Liver (tissue), 9 donors: ENCODE measurements around the gene DHH. TPM values are rescaled to one million over a fixed set of nuclear protein-coding genes. Genes with fewer than 3 reads are reported as not detected.
A peak's percentile ranks its signal among the peaks of the same experiment; 100 is the strongest.

ENCODE experiments used
- DNase-seq: peaks from one replicate; pipeline ENCODE4 v3.0.0-alpha.2; 2017; ENCODE audit warnings: low spot score
- H3K27ac ChIP-seq, 2 donors: one replicate each; pipeline ENCODE4 v1.7.0; 2013; ENCODE audit warnings: inconsistent platforms in 2 of 2, low read length in 2 of 2, control low read depth in 1 of 2, low read depth in 1 of 2, mild to moderate bottlenecking in 1 of 2
- H3K27me3 ChIP-seq, 4 donors: one replicate each; pipeline versions ENCODE4 v1.6.1 to v1.7.0; 2013; ENCODE audit warnings: low read length in 3 of 4, inconsistent platforms in 1 of 4, mild to moderate bottlenecking in 1 of 4, moderate library complexity in 1 of 4; ENCODE audit not compliant: control insufficient read depth in 4 of 4, insufficient read depth in 4 of 4
- H3K36me3 ChIP-seq, 4 donors: one replicate each; pipeline versions ENCODE4 v1.6.1 to v1.7.0; 2013; ENCODE audit warnings: low read length in 3 of 4, mild to moderate bottlenecking in 3 of 4, low read depth in 1 of 4, moderate library complexity in 1 of 4; ENCODE audit not compliant: control insufficient read depth in 4 of 4, insufficient read depth in 3 of 4
- H3K4me1 ChIP-seq, 4 donors: one replicate each; pipeline versions ENCODE4 v1.6.1 to v1.7.0; 2013; ENCODE audit warnings: low read length in 3 of 4, mild to moderate bottlenecking in 3 of 4, moderate library complexity in 1 of 4; ENCODE audit not compliant: control insufficient read depth in 4 of 4, insufficient read depth in 4 of 4
- H3K4me3 ChIP-seq, 3 donors: one replicate each; pipeline versions ENCODE4 v1.6.1 to v1.7.0; 2013; ENCODE audit warnings: low read length in 3 of 3, control low read depth in 1 of 3, low read depth in 1 of 3, mild to moderate bottlenecking in 1 of 3
- H3K9ac ChIP-seq, 2 donors: one replicate each; pipeline ENCODE4 v1.7.0; 2013; ENCODE audit warnings: low read length in 2 of 2, mild to moderate bottlenecking in 2 of 2, moderate library complexity in 2 of 2, control low read depth in 1 of 2, low read depth in 1 of 2
- H3K9me3 ChIP-seq, 4 donors: one replicate each; pipeline versions ENCODE4 v1.6.1 to v1.7.0; 2013; ENCODE audit warnings: low read length in 3 of 4; ENCODE audit not compliant: control insufficient read depth in 4 of 4
- EGR1 ChIP-seq, 2 donors: IDR thresholded peaks; 2 replicates each; pipeline ENCODE4 v1.6.1; 2016 to 2018; ENCODE audit warnings: antibody characterized with exemption in 2 of 2, low read depth in 2 of 2
- FOXA1 ChIP-seq: IDR thresholded peaks from 2 replicates; pipeline ENCODE4 v1.6.1; 2016; ENCODE audit warnings: antibody characterized with exemption
- FOXA2 ChIP-seq: IDR thresholded peaks from 2 replicates; pipeline ENCODE4 v1.6.1; 2016; ENCODE audit warnings: antibody characterized with exemption
- GABPA ChIP-seq, 2 donors: IDR thresholded peaks in 1 of 2; conservative IDR thresholded peaks in 1 of 2; 2 replicates each; pipeline ENCODE4 v1.6.1; 2016; ENCODE audit warnings: antibody characterized with exemption in 2 of 2, mild to moderate bottlenecking in 1 of 2, moderate library complexity in 1 of 2
- HNF4A ChIP-seq, 2 donors: conservative IDR thresholded peaks; 2 replicates each; pipeline ENCODE4 v1.6.1; 2016; ENCODE audit warnings: antibody characterized with exemption in 2 of 2, mild to moderate bottlenecking in 2 of 2
- HNF4G ChIP-seq: IDR thresholded peaks from 2 replicates; pipeline ENCODE4 v1.6.1; 2016; ENCODE audit warnings: antibody characterized with exemption
- JUND ChIP-seq, 2 donors: IDR thresholded peaks; 2 replicates each; pipeline ENCODE4 v1.6.1; 2016; ENCODE audit warnings: antibody characterized with exemption in 2 of 2
- NR2F2 ChIP-seq: IDR thresholded peaks from 2 replicates; pipeline ENCODE4 v1.6.1; 2016; ENCODE audit warnings: antibody characterized with exemption
- RAD21 ChIP-seq, 2 donors: IDR thresholded peaks; 2 replicates each; pipeline ENCODE4 v1.6.1; 2016; ENCODE audit warnings: antibody characterized with exemption in 2 of 2, mild to moderate bottlenecking in 2 of 2
- RXRA ChIP-seq, 2 donors: IDR thresholded peaks; 2 replicates each; pipeline ENCODE4 v1.6.1; 2017 to 2018; ENCODE audit warnings: antibody characterized with exemption in 2 of 2, mild to moderate bottlenecking in 1 of 2
- SP1 ChIP-seq: IDR thresholded peaks from 2 replicates; pipeline ENCODE4 v1.6.1; 2018; ENCODE audit warnings: antibody characterized with exemption, mild to moderate bottlenecking
- TAF1 ChIP-seq: conservative IDR thresholded peaks from 2 replicates; pipeline ENCODE4 v1.6.1; 2016; ENCODE audit warnings: antibody characterized with exemption, mild to moderate bottlenecking
- YY1 ChIP-seq: IDR thresholded peaks from 2 replicates; pipeline ENCODE4 v1.6.1; 2016; ENCODE audit warnings: antibody characterized with exemption, mild to moderate bottlenecking
- WGBS: extraction: QIAGEN DNeasy Blood & Tissue Kit; methylation state at CpG from one replicate; pipeline ENCODE4 v1.1.7; 2013; 5-methylcytosine and 5-hydroxymethylcytosine counted together
- polyA plus RNA-seq, 2 donors: library from polyadenylated mRNA; stranded (reverse) in 1 of 2; unstranded in 1 of 2; fragments of 200-250 nt in 1 of 2; fragments of >200 nt in 1 of 2; fragmentation: Nextera tagmentation in 1 of 2; extraction: Ambion mirVana in 1 of 2; gene quantifications; one replicate each; pipeline versions ENCODE4 v1.2.1 to v1.2.3, GENCODE V29; 2013 to 2015
- total RNA-seq, 2 donors: library from RNA; depleted of rRNA; stranded (reverse); fragments of >200 nt; gene quantifications; one replicate each; pipeline ENCODE4 v1.2.3, GENCODE V29; 2014
- TF ChIP-seq, protein P1 (sequence below): IDR thresholded peaks from 2 replicates; pipeline ENCODE4 v1.6.1; 2016; ENCODE audit warnings: antibody characterized with exemption
- TF ChIP-seq, protein P2 (sequence below): IDR thresholded peaks from 2 replicates; pipeline ENCODE4 v1.6.1; 2016; ENCODE audit warnings: antibody characterized with exemption
- TF ChIP-seq, protein P3 (sequence below): fragments of 150-350 bp; IDR thresholded peaks from 2 replicates; pipeline ENCODE4 v1.5.1; 2017; ENCODE audit warnings: improper control_type of control experiment, low read depth, low read length; ENCODE audit not compliant: missing input control
- TF ChIP-seq, protein P4 (sequence below): IDR thresholded peaks from 2 replicates; pipeline ENCODE4 v1.6.1; 2016; ENCODE audit warnings: antibody characterized with exemption, mild to moderate bottlenecking
- TF ChIP-seq, protein P5 (sequence below): IDR thresholded peaks from 2 replicates; pipeline ENCODE4 v1.6.1; 2016; ENCODE audit warnings: antibody characterized with exemption
- donor health status: healthy.
- donor health status: healthy.
- donor health status: healthy.
- donor health status: healthy.
- donor health status: healthy.

DHH gene
- total and polyA plus RNA-seq, 4 donors = 0.08 to 0.09 (median 0.09) TPM; not detected in 1

DNA sequence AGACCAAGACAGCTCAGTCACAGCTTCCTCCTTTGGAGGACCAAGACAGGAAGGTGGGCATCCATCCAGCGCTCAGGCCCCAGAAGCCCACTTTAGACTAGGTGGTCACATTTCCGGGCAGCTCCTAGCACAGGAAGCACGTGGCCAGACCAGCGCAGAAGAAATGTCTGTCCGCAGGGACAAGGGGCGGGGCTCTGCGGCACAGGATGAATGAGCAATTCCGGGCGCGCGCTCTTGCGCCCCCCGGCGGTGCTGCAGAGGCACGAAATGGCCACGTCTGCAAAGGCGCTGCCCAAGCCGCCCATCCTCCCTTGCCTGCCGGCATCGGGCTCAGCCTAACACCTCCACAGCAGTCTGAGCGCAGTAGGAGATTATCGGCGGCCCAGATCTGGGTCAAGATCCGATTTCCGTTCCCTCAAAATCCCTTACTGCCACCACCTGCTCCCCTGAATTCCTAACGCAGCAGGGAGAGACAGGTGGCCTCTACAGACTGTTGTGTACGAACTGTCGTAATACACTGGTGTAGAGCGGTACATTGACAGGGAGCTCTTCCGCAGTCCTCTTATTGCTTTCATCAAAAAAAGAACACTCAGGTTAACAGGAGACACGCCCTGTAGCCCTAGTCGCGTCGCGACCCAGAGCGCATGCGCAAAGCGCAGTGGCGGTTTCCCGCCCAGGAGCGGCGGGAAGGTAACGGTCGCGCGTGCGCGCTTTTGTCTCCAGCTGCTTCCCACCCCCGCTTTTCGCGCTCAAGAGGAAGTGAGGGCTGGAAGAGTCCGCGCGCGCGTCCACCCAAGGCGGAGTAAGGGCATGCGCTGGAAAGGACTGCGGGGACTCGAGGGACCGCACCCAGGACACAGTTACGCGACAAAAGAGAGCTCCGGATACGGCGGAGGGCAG, 35.8 kb upstream of the DHH start:
- 2% methylated on average over 66 of the region's 66 CpGs for WGBS
- H3K27me3 ChIP-seq = no peaks in the 10 kb centered on the region
- peak overlapping the region; percentile 97 to 99 for H3K27ac ChIP-seq
- H3K4me1 ChIP-seq = peaks cover 2 to 15% (median 7%) of the 10 kb centered on the region in 4 donors
- H3K9ac ChIP-seq = peak overlapping the region; percentile 79 to 91
- peak; percentile 90 for DNase-seq
- peak overlapping the region; percentile 63 to 95 (median 93) for H3K4me3 ChIP-seq
- H3K36me3 ChIP-seq = peaks cover 4 to 14% (median 9%) of the 10 kb centered on the region in 4 donors
- H3K9me3 ChIP-seq = no peaks in the 10 kb centered on the region
- TF ChIP-seq FOXA2 (no peak), RAD21 (IDR thresholded peaks at IDR 0.05) (peak; percentile 65 to 75), YY1 (peak; percentile 69), GABPA (IDR thresholded peaks at IDR 0.05 in 1 of 2, conservative IDR thresholded peaks at IDR 0.05 in 1 of 2) (peak; percentile 33 to 72), SP1 (peak; percentile 53), HNF4A (conservative IDR thresholded peaks at IDR 0.05) (no peak), EGR1 (IDR thresholded peaks at IDR 0.05; ENCODE audit: low read depth in 2 of 2) (peak; percentile 96 to 99), TAF1 (no peak), JUND (IDR thresholded peaks at IDR 0.05) (no peak), FOXA1 (peak; percentile 34), HNF4G (no peak), NR2F2 (no peak), RXRA (IDR thresholded peaks at IDR 0.05) (peak in 1 of 2 donors; percentile 20)
- TF ChIP-seq, protein P1, sequence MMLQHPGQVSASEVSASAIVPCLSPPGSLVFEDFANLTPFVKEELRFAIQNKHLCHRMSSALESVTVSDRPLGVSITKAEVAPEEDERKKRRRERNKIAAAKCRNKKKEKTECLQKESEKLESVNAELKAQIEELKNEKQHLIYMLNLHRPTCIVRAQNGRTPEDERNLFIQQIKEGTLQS = no peak
- TF ChIP-seq, protein P2, sequence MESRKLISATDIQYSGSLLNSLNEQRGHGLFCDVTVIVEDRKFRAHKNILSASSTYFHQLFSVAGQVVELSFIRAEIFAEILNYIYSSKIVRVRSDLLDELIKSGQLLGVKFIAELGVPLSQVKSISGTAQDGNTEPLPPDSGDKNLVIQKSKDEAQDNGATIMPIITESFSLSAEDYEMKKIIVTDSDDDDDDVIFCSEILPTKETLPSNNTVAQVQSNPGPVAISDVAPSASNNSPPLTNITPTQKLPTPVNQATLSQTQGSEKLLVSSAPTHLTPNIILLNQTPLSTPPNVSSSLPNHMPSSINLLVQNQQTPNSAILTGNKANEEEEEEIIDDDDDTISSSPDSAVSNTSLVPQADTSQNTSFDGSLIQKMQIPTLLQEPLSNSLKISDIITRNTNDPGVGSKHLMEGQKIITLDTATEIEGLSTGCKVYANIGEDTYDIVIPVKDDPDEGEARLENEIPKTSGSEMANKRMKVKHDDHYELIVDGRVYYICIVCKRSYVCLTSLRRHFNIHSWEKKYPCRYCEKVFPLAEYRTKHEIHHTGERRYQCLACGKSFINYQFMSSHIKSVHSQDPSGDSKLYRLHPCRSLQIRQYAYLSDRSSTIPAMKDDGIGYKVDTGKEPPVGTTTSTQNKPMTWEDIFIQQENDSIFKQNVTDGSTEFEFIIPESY = peak; percentile 13
- TF ChIP-seq, protein P3, sequence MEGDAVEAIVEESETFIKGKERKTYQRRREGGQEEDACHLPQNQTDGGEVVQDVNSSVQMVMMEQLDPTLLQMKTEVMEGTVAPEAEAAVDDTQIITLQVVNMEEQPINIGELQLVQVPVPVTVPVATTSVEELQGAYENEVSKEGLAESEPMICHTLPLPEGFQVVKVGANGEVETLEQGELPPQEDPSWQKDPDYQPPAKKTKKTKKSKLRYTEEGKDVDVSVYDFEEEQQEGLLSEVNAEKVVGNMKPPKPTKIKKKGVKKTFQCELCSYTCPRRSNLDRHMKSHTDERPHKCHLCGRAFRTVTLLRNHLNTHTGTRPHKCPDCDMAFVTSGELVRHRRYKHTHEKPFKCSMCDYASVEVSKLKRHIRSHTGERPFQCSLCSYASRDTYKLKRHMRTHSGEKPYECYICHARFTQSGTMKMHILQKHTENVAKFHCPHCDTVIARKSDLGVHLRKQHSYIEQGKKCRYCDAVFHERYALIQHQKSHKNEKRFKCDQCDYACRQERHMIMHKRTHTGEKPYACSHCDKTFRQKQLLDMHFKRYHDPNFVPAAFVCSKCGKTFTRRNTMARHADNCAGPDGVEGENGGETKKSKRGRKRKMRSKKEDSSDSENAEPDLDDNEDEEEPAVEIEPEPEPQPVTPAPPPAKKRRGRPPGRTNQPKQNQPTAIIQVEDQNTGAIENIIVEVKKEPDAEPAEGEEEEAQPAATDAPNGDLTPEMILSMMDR = peak; percentile 76
- TF ChIP-seq, protein P4, sequence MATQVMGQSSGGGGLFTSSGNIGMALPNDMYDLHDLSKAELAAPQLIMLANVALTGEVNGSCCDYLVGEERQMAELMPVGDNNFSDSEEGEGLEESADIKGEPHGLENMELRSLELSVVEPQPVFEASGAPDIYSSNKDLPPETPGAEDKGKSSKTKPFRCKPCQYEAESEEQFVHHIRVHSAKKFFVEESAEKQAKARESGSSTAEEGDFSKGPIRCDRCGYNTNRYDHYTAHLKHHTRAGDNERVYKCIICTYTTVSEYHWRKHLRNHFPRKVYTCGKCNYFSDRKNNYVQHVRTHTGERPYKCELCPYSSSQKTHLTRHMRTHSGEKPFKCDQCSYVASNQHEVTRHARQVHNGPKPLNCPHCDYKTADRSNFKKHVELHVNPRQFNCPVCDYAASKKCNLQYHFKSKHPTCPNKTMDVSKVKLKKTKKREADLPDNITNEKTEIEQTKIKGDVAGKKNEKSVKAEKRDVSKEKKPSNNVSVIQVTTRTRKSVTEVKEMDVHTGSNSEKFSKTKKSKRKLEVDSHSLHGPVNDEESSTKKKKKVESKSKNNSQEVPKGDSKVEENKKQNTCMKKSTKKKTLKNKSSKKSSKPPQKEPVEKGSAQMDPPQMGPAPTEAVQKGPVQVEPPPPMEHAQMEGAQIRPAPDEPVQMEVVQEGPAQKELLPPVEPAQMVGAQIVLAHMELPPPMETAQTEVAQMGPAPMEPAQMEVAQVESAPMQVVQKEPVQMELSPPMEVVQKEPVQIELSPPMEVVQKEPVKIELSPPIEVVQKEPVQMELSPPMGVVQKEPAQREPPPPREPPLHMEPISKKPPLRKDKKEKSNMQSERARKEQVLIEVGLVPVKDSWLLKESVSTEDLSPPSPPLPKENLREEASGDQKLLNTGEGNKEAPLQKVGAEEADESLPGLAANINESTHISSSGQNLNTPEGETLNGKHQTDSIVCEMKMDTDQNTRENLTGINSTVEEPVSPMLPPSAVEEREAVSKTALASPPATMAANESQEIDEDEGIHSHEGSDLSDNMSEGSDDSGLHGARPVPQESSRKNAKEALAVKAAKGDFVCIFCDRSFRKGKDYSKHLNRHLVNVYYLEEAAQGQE = peak; percentile 53
- TF ChIP-seq, protein P5, sequence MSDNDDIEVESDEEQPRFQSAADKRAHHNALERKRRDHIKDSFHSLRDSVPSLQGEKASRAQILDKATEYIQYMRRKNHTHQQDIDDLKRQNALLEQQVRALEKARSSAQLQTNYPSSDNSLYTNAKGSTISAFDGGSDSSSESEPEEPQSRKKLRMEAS = peak; percentile 86
